ENCODE measurements around the gene SMIM38.

SMIM38 gene

GRCh38 chr11:69204941-69205742 is 49.4 kb downstream of the SMIM38 start:
- no peak for DNase-seq

Data from fibroblast of upper back skin (primary cell).